ENCODE results near the gene PODN.

Gene PODN

DNA sequence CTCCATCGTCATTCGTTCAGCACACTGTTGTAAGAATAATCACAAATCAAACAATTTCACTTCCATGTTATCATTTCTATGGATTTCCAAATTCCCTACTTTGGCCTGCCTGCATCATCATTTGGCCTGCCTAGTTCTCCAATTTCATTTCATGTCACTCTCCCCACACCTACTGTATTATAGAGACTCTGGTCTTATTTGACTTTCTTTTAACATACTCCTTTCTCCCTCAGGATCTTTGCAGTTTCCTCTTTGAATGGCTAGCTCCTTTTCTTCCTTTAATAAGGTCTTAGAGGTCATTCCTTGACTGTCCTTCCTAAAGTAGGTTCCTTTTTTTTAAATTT, 36.3 kb upstream of the PODN start:
- Histone ChIP-seq H3K36me3 (ENCODE audit: insufficient read depth, low read length) (peaks cover 5% of the 10 kb centered on the region; the same call in 1 of the 2 replicates), H3F3A (ENCODE audit: insufficient read depth, low read length) (no peaks in the 10 kb centered on the region), H3K27me3 (ENCODE audit: insufficient read depth, low read length) (no peaks in the 10 kb centered on the region), H3K9ac (ENCODE audit: low read length) (no peak overlapping the region), H4K20me1 (ENCODE audit: insufficient read depth, low read length) (no peaks in the 10 kb centered on the region), H2AFZ (ENCODE audit: low read length) (no peak overlapping the region), H3K9me2 (ENCODE audit: low read depth, low read length) (no peaks in the 10 kb centered on the region), H3K4me2 (ENCODE audit: low read length) (no peak overlapping the region), H3K27ac (ENCODE audit: low read depth, low read length, poor library complexity, severe bottlenecking) (no peak overlapping the region), H3K4me3 (ENCODE audit: low read depth, low read length, poor library complexity, severe bottlenecking) (no peak overlapping the region), H3K9me3 (ENCODE audit: low read length) (no peaks in the 10 kb centered on the region), H3K79me2 (ENCODE audit: insufficient read depth, low read length) (no peaks in the 10 kb centered on the region; the same call in 1 of the 2 replicates), H3K4me1 (ENCODE audit: insufficient read depth, low read length, severe bottlenecking) (no peaks in the 10 kb centered on the region)
- no peak for TF ChIP-seq EZH2 (IDR thresholded peaks at IDR 0.05; ENCODE audit: borderline replicate concordance, low read length)
- TF ChIP-seq, protein P1, sequence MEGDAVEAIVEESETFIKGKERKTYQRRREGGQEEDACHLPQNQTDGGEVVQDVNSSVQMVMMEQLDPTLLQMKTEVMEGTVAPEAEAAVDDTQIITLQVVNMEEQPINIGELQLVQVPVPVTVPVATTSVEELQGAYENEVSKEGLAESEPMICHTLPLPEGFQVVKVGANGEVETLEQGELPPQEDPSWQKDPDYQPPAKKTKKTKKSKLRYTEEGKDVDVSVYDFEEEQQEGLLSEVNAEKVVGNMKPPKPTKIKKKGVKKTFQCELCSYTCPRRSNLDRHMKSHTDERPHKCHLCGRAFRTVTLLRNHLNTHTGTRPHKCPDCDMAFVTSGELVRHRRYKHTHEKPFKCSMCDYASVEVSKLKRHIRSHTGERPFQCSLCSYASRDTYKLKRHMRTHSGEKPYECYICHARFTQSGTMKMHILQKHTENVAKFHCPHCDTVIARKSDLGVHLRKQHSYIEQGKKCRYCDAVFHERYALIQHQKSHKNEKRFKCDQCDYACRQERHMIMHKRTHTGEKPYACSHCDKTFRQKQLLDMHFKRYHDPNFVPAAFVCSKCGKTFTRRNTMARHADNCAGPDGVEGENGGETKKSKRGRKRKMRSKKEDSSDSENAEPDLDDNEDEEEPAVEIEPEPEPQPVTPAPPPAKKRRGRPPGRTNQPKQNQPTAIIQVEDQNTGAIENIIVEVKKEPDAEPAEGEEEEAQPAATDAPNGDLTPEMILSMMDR (IDR thresholded peaks at IDR 0.05; ENCODE audit: low read length): no peak

DNA sequence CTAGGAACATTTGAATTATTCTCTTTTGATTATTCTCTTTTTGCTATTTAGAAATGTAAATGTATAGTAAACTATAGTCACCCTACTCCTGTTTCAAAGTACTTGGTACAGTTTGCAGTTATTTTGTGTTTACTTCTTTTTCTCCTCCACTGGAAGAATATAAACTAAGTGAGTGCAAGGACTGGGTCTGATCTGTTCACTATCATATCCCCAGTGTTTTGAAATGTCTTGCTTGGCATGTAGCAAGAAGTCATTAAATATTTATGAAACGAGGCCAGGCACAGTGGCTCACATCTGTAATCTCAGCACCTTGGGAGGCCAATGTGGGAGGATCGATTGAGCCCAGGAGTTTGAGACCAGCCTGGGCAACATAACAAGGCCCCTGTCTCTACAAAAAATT, 35.8 kb upstream of the PODN start:
- Histone ChIP-seq H3K4me3 (ENCODE audit: low read depth, low read length, poor library complexity, severe bottlenecking) (no peak overlapping the region), H4K20me1 (ENCODE audit: insufficient read depth, low read length) (no peaks in the 10 kb centered on the region), H3K9me2 (ENCODE audit: low read depth, low read length) (no peaks in the 10 kb centered on the region), H3K79me2 (ENCODE audit: insufficient read depth, low read length) (no peaks in the 10 kb centered on the region; the same call in 1 of the 2 replicates), H3K9ac (ENCODE audit: low read length) (no peak overlapping the region), H3K4me2 (ENCODE audit: low read length) (no peak overlapping the region), H3K27ac (ENCODE audit: low read depth, low read length, poor library complexity, severe bottlenecking) (no peak overlapping the region), H3K4me1 (ENCODE audit: insufficient read depth, low read length, severe bottlenecking) (no peaks in the 10 kb centered on the region), H3K27me3 (ENCODE audit: insufficient read depth, low read length) (no peaks in the 10 kb centered on the region), H3F3A (ENCODE audit: insufficient read depth, low read length) (no peaks in the 10 kb centered on the region), H2AFZ (ENCODE audit: low read length) (no peak overlapping the region), H3K9me3 (ENCODE audit: low read length) (no peaks in the 10 kb centered on the region), H3K36me3 (ENCODE audit: insufficient read depth, low read length) (peaks cover 5% of the 10 kb centered on the region; the same call in 1 of the 2 replicates)
- TF ChIP-seq EZH2 (IDR thresholded peaks at IDR 0.05; ENCODE audit: borderline replicate concordance, low read length): no peak
- TF ChIP-seq, protein P1 (IDR thresholded peaks at IDR 0.05; ENCODE audit: low read length): no peak

DNA sequence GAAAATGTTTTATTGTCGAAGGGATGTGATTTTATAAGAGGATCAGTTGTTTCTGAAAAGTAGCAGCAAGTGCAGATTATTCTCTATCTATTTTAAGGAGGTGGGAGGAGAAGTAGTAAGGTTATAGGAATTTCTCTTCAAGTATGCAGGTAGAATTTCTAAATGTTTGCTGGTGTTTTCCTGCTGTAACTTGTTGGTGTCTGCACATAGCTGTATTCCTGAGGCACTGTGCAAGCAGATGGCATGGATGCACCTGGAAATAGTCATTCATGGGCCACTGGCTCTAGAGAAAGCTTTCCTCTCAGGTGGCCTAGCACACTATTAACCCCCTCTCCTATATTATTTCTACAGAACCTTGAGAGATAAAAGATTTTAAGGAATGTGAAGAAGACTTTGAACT, 30.3 kb upstream of the PODN start:
- Histone ChIP-seq H3K27ac (ENCODE audit: low read depth, low read length, poor library complexity, severe bottlenecking) (no peak overlapping the region), H3K4me1 (ENCODE audit: insufficient read depth, low read length, severe bottlenecking) (no peaks in the 10 kb centered on the region), H2AFZ (ENCODE audit: low read length) (no peak overlapping the region), H3K27me3 (ENCODE audit: insufficient read depth, low read length) (no peaks in the 10 kb centered on the region), H3K9ac (ENCODE audit: low read length) (no peak overlapping the region), H3K4me2 (ENCODE audit: low read length) (no peak overlapping the region), H4K20me1 (ENCODE audit: insufficient read depth, low read length) (no peaks in the 10 kb centered on the region), H3K4me3 (ENCODE audit: low read depth, low read length, poor library complexity, severe bottlenecking) (no peak overlapping the region), H3K9me3 (ENCODE audit: low read length) (no peaks in the 10 kb centered on the region), H3K36me3 (ENCODE audit: insufficient read depth, low read length) (peaks cover 12% of the 10 kb centered on the region; the same call in 1 of the 2 replicates), H3F3A (ENCODE audit: insufficient read depth, low read length) (no peaks in the 10 kb centered on the region), H3K79me2 (ENCODE audit: insufficient read depth, low read length) (no peaks in the 10 kb centered on the region), H3K9me2 (ENCODE audit: low read depth, low read length) (no peaks in the 10 kb centered on the region)
- no peak for TF ChIP-seq EZH2 (IDR thresholded peaks at IDR 0.05; ENCODE audit: borderline replicate concordance, low read length)
- TF ChIP-seq, protein P1 (IDR thresholded peaks at IDR 0.05; ENCODE audit: low read length): no peak

Data from OCI-LY1 (cell line).